ENCODE results near the gene PPP1CA.

PPP1CA gene

DNA sequence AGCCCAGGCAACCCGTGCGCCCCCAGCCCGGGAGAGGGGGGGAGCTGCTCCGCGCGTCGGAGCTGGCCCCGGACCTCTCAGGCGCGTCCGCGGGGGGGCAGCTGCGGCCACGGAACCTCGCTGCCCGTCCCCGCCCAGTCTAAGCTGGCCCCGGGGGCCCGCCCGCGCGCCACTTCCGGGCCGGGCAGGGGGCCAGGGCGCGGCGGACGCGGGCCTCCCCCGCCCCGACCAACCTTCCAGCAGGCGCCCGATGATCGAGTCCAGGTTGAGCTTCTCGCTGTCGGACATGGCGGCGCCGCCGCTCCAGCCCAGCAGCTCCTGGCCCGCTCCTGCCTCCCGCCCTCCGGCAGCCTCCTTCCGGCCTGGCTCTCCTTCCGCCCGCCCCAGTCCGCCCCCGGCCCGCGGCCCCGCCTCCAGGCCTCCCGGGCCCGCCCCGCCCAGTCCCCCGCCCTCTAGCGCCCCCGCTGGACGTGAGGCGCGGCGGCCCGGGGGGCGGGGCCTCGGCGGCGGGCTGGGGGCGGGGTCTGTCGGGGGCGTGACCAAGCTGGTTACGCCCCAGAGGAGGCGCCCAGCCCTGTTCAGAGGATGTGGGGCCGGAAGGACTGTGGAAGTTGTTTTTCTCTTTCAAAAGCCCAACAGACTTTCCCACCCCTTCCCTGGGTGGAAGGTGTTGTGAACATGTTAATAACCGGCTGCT is at the start of gene PPP1CA:
Gene PPP1CA (minus strand): TSS at position 364 of the 697 bp plus-strand sequence. CDS start 76 bp downstream, at position 288.
- DNase-seq, result peak; percentile 89

DNA sequence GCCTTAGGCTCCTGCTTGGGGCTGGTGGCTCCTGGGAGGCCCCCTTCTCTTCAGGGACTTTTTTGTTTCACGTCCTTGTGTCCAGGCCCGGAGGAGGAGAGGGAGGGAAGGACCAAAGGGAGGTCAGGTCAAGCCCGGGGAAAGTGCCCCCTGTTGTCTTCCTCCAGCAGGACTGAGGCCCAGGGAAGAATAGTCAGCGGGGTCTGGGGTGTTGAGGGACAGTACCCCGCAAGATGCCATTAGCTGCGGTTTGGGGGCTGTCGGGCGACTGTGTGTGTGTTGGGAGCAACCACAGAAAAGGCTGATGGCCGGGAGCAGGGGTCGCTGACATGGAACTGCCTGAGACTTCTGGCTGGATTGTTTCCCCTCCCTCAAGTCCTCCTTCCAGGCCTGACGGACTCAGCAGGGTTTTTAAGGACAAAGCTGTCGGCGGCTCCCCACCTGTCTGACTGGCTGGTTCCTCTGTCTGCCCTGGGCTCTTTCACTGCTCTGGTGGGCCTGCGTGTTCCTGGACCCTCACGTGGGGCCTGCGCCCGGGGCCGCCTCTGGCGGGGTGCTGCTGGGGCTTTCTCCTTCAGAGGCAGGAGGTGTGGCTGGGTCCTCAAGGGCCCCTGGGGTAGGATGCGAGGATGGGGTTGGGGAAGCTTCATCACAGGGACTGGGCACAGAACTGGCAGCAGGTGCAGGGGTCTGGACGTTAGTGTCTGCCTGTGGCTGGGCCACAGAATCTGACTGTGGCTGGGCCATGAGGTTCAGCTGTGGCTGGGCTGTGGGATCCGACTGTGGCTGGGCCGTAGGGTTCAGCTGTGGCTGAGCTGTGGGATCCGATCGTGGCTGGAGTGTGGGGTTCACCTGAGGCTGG is 49.4 kb upstream of the PPP1CA start:
- DNase-seq, result no peak

DNA sequence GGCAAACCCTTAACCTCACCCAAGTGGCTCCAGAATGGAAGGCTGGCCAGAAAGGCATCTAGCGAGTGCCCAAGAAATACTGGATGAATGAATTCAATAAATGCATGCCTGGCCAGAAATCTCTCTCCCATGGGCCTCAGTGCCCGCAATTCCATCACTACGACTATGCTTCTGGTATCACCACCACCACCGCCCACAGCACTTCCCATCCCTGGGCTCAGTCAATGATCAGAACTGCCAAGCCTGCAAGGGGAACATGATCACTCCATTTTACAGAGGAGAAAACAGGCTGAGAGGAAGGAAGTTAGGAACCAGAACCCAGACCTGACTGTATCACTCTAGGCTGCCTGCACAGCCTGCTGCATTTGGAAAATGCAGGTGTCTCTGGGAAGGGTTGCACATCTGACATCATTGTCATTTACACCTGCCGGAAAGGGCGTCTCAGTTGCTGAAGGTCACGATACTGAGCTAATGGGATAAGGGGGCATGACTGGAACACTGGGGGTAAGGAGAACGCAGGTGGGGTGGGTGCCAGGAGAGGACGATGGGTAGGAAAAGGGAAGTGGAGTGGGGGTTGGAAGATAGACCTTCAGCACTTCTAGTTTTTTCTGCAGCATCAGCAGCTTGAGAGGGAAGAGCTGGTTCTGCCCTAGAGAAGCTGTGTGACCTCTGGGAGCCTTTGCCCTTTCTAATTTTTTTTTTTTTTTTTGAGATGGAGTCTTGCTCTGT is 47.6 kb upstream of the PPP1CA start:
- no peak for DNase-seq

DNA sequence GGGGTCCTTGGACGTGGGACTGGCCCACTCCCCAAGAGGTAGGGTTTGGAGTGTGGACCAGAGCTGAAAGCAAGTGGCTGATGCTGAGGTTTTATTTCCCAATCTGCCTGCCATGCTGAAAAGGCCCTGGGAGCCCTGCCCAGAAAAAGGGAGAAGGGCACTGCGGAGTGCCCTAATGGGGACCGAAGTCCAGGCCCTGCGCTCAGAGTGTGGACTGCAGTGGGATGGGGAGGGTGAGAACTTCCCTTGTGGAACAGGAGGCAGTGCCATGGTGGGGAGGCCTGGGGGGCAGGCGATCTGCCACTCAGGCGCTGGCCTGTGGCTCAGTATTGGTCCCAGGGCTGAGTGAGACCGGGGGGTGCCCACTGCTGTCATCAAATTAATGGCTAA is 46.6 kb upstream of the PPP1CA start:
- no peak for DNase-seq

DNA sequence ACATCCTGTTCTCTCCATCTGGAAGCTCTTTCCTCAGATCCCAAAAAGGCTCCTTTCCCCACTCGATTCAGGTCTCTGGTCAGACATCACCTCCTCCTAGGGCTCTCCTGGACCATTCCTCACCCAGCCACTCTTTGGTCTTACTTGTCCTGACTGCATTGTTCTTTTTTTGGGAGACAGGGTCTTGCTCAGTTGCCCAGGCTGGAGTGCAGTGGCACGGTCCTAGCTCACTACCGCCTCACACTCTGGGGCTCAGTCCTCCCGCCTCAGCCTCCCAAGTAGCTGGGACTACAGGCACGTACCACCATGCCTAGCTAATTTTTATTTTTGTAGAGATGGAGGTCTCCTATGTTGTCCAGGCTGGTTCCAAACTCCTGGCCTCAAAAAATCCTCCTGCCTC is 43.9 kb upstream of the PPP1CA start:
- DNase-seq, result no peak

DNA sequence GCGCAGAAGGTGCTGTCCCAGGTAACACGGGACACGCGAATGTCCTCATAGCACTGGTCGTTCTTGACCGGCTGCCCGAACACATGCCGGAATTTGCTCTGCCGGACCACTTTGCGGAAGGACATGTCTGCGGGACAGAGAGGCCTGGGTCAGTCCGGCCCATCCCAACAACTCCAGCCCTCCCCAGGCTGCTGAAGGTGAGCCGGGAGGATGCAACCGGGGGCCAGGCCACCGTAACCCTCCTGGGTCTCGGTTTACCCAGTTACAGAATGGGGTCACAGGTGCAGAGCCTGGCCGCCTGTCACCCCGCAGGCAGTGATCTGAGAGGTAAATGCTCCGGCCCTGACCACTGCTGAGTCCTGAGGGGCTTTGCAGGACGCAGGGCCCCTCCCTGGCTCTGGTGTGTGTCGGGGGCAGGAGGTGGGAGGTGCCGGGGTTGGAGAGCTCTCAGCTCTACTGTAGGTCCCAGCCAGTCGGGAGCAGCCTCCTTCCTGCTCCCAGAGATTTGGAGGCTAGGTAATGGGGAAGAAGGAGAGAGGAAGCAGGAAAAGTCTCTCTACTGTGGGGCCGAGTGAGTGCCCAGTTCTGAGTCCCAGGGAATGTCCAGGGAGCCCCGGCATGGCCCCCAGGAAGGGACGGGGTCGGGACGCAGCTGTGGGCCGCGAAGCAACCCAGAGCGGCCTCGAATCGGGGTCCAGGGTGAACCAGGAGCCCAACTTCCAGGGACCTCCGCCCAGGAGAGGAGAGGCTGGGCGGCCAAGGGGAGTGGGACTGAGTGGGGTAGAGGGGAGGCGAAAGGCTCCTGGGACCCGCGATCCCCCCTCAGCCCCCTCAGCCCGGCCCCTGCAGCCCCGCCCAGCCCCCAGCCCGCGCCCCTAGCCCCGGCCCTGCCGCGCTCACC is 41.1 kb upstream of the PPP1CA start:
- no peak for DNase-seq

DNA sequence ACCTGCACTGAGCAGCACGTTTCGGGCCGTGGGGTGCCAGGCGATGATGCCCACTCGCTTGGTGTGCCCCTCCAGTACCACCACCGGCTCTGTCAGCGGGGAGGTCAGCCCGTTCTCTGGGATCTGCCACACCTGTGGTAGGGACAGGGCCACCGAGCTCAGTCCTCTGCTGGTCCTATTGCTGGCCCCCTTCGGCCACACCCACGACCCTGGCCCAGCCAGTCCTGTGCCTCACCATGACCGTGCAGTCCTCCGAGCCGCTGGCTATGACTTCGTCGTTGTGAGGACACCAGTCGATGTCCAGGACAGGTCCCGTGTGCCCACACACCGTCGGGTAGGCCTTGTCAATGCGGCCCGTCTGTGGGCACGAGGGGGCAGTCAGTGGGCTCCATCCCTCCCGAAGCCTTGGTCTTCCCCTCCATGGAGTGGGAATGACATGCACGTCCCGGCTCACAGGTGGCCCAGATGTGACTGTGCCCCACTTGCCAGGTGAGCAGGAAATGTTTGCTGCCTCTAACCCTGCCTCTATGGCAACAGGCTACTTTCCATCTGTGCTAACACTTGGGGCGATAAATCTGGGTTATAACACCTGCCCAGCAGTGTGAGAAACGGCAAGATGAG is 40.2 kb upstream of the PPP1CA start:
- DNase-seq, result no peak

DNA sequence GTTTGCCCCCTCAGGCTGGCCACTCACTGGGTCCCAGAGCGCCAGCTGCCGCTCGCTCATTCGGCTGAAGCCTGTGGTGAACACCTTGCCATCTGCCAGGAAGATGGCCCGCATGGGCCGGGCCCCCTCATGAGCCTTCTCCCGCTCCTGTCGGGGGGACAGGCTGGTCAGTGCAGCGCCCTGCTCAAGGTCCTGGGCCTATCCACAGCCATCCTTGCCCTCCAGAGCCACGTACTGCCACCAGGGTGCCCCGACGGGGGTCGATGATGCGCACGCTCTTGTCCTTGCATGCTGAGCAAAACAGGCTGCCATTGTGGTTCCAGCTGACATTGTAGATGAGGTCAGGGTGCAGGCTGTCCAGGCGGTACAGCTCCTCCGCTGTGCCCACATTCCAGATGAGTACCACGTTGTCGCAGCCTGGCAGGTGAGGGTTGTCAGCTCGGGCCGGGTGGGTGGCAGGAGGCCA is 39.5 kb upstream of the PPP1CA start:
- DNase-seq, result no peak

DNA sequence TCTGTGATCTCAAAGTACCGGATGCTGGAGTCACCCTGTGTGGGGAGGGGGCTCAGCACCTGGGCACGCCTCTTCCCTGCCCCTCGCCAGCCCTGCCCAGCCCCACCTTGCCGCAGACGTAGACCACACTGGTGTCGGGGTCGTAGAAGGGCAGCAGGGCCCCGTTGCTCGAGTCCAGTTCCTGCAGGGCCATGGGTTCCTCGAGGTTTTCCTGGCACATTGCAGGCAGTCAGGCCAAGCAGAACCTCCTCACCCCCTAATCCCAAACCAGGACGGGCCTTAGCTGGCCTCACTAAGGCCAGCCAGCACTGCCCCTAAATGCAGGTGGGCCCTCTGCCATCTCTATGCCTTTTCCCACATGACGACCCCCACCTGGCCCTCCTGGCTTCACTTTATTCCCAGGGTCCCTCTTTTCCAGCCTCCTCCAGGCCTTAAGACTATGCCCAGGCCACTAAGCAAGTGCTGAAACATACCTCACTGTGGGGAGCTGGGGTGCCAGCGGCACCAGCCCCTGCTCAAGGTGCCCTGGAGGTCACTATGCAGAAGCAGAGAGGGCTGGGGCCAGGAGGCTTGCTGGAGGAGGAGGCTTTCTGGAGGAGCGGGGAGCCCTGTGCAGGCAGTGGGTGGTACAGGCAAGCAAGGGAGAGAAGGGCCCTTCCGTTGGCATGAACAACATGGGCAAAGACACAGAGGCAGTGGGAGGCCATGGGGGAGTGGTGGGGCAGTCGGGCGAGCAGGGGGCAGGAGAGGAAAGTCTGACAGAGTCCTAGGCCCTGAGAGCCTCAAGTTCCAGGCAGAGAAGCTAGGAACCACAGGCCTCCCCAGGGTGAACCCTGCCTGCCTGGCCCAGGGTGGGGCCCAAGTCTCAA is 38.8 kb upstream of the PPP1CA start:
- no peak for DNase-seq

DNA sequence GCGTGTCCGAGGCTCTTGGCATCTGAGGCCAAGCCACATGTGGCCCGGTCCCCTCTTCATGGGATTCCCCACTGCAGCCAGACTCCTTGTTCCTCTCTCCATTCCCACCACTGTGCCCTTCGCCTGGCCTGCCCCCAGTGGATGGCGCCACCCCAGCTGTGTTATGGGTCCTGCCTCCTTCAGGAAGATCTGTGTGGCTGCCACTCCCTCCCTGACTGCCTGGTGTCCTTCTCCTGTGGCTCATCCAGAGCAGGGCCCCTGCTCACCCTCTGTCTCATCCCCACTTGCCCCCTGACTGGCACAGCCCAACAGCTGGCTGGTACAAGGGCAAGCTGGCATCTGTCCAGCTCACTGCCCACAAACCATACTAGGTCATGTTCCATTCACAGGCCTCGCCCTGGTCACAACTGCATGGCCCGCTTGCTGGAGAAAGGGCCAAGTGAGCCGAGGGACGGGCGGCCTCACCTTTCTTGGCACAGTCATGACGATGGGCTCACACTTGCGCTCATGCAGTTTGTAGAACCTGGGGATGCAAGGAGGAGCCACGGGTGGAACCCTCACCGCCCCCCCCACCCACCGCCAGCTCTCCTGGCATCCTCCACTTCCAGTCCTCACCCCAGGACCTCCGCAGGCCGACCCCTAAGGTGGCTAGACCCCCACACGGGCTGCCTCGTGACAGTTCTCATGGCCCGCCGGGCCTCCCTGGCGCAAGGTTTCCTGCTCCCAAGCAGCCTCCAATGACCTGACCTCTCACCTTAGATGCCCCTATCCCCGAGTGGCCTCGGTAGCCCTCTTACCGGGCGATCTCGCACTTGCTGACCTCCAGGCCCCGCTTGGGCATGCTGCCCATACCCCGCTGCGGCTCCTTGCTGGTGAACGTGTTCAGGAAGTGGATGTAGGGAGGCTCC is 37.9 kb upstream of the PPP1CA start:
- no peak for DNase-seq

DNA sequence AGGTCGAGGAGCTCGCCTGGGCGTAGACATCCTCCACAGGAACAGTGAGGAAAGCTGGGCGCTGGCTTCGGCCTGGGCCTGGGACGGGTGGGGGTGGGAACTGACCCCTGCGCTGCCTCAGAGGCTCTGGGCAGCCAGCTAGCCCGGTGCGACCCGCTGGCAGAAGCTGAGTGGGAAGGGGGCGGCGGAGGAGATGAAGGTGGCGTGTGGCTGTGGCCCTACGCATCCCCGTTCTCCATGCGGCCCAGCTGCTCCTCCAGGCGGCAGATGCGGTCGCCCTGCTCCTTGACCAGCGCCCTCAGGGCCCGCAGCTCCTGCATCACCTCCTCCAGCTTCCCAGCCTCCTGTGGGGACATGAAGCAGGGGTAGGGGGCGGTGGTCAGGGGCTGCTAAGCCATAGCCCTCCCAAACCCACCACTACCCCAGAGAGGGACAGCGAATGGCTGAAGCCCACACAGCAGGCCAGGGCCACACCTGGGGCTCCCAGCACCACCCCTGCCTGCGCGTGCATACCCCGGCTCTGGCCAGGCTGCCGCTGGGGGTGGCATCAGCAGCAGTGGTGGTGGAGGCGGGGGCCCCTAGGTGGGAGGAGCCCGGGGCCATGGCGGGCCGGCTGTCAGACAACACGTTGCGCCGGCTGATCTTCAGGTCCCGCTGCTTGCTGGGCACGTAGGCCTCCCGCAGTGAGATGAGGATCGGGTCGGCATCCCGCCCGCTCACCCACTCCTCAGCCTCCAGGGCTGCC is 36.7 kb upstream of the PPP1CA start:
- peak; percentile 76 for DNase-seq

DNA sequence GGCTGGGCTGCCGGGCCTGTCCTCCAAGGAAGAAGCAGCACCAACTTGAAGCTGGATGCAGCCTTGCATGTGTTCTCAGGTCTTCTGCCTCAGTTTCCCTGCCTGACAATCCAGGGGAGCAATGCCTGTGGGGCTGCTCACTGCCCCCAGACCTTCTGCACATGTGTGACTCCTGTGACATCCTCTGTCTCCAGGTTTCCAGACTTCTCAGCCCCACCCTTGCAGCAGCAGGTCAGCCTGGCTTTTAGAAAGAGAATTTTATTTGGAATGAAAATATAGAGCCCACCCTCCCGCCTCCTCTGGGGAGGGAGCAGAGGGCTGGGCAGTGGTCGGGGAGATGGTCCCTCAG is 36.1 kb upstream of the PPP1CA start:
- DNase-seq, result no peak

DNA sequence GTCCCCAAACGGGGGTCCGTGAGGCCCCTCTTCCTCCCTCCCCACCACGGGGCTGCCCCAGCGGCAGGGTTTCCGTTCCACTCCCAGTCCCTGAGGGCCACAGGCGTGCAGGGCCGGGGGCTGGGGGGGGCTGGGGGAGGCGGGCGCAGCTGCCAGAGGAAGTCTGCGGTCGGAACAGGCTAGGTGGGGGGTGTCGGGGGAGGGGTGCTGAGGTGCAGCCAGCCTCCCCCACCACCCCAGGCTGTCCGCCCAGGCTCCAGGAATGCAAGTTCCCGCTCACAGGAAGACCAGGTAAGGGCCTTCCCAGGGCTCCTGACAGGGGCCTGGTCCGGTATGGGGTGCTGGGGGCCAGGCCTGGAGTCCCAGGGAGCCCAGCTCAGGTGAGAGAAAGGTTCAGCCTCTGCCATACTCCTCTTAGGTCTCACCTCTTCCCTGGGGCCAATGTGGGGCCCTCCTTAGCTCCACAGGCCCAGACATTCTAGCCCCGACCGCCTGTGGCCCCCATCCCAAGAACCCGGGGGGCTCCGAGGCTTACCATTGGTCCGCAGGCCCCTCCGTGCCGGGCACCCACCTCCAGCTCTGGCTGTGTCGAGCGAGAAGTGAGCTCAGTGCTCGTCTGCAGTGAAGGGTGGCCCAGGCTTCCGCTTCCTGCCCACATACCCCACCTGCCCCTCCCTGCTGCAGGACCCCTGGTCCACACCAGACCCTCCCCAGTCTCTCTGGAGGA is 35.6 kb upstream of the PPP1CA start, which contains the start of gene PTPRCAP:
Gene PTPRCAP (minus strand): TSS at position 601 of the 727 bp plus-strand sequence. CDS start 63 bp downstream, at position 538.
- DNase-seq, result peak; percentile 69

DNA sequence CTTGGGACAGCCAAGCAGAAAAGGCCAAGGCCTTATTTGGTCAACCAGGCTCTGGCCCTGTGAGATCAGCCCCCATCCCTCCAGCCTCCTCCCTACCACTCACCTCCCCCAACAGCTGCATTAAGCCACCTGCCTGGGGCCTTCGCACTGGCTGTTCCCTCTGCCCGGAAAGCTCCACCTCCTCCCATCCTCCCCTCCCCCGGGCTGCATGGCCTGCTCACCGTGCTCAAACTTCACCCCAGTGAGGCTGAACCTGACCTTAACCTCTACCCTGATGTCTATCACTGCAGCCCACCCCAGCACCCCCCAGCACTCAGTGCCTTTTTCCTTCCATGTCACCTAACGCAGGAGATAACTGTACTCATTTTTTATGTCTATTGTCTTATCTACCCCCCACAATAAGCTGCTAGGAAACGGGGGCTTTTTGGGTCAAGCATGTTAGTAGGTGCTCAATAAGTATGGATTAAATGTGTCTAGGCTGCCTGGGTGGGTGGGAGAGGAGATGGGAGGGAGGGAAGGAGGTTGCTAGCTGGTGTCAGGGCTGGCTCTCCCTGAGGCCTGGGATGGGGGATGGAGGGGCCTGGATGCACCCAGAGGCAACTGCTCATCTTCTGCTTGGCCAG is 34.9 kb upstream of the PPP1CA start:
- DNase-seq, result peak; percentile 65

DNA sequence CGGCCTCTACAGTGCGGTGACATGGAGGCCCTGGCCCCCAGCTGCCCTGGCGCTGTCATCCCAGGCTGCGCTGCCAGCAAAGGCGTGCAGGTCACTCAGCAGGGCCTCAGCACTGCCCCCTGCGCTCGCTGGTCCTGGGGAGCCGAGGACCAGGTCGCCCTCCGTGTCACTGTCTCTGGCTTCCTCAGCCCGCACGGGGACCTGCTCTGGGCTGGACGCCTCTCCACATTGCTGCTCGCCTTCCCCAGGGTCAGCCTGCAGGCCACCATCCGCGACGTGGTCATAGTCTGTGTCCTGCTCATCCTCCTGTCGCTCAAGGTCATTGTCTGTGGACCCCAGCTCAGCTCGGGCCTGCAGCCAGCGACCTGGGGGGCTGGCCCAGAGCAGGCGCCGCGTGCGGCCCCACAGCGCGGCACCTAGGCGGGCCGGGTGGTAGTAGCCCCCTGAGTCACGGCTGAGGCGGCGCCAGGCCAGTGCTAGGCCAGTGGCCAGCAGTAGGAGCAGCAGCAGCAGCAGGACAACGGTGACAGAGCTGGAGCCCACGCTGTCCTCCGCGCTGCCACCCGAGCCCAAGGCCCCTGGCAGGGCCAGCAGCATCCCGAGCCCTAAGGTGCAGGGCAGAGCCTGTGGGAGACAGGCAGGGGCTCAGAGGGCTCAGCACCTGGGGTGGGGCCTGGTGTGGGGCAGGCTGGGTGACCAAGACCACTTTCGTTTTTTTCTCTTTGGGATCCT is 34.2 kb upstream of the PPP1CA start:
- no peak for DNase-seq

DNA sequence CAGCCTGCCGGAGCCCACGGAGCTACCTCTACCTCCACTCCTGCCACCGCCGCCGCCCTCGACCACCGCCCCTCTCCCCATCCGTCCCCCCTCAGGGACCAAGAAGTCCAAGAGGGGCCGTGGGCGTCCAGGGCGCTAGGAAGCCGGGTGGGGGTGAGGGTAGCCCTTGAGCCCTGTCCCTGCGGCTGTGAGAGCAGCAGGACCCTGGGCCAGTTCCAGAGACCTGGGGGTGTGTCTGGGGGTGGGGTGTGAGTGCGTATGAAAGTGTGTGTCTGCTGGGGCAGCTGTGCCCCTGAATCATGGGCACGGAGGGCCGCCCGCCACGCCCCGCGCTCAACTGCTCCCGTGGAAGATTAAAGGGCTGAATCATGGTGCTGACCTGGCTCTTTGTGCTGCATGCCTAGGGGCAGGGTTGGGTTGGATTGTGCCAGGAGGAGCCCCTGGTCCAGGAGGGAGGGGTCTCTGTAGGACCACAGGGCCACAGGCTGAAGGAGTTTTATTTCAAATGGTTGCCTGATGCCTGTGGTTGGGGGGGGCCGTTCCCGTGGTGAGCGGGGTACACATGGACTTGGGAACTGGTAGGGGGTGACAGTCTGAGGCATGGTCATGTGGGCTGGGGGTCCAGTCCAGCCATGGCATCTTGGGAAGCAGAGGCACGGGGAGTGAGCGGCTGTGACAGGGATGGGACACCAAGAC is 33.5 kb upstream of the PPP1CA start:
- DNase-seq, result no peak

Measured in activated CD8-positive, alpha-beta memory T cell treated with anti-CD3 and anti-CD28 coated beads, Interleukin-2, amount 50 U/mL, for 4 hours (primary cell).